GM21528 (cell line): ENCODE data around the gene FBXW8.

Experiments used
- ATAC-seq: cut with Tn5 transposase; IDR thresholded peaks from one replicate; pipeline ENCODE4 v1.9.1; 2021; ENCODE audit warnings: mild to moderate bottlenecking, moderate library complexity; ENCODE audit not compliant: unreplicated experiment, low FRiP score

FBXW8 gene

GRCh38 chr12:117069101-117069797 is 158.5 kb downstream of the FBXW8 start:
- no peak for ATAC-seq

DNA sequence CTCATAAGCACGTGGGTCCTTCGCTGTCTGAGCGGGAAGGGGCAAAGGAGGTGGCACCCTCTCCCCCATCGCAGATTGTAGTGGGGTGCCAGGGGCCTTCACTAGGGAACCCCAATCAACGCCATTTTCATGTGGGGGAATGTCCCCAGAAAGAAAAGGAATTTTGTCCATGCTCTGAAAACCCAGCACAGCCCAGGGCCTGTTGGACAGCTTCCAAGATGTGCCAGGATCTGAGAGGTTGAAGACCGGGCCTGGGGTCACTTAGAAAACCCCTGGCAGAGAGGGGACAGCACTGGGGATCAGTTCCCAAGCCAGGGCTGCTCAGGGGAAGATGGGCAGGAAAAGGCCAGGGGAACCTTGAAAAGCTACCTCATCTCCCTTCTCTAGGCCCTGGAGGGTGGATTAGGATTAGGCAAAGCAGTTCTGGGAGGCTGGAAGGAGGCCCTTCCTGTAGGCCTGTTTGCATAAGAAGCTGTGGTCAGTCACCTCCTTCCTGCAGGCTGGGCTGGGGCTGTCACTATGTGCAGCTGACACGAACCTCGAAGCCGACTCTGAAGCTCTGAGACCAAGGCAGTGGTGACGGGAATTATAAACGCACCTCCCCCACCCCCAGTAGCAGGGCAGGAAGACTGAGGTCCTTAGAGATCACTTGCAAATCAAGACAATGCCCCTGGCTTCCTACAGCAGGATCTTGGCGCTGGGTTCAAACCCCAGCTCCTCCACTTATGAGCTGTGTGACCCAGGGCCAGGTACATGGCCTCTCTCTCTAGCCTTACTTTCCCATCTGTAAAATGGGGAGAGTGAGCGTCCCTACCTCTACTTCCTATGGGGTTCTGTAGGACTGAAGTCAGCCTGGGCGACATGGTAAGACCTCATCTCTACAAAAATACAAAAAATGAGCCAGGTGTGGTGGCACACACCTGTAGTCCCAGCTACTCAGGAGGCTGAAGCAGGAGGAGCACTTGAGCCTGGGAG is 159.5 kb downstream of the FBXW8 start:
- no peak for ATAC-seq

- ATAC-seq = no peak
These were observed 160.3 kb downstream of the FBXW8 start for GRCh38 chr12:117071009-117071408.

- ATAC-seq = no peak
These were observed 161.4 kb downstream of the FBXW8 start for GRCh38 chr12:117072106-117072505.

DNA sequence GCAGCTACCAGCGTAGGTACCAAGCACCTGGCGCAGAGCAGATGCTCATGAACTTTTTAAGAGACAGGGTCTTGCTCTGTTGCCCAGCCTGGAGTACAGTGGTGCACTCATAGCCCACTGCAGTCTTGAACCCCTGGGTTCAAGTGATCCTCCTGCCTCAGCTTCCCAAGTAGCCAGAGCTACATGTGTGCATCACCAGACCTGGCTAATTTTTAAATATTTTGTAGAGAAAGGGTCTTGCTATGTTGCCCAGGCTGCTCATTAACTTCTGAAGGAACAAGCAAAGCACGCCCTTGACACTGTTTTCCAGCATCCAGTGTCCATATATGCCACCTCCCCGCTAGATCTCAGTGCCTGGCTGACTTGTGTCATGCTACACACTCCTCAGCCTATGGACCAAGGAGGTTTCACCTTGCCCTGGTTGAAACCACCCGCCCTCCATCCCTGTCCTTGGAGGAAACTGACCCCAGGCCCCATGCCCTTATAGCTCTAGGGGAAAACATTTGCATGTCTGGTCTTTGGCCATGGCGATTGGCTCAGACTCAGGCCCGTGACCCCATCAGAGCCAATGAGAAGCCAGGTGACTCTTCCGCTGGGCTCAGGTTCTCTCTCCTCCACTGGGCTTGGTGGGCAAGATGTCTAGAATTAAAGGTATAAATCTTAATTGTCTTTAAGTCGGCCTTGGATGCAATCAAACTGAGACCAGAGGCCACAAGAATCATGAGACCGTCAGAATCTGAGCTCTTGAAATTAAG is 162.2 kb downstream of the FBXW8 start:
- ATAC-seq = no peak

DNA sequence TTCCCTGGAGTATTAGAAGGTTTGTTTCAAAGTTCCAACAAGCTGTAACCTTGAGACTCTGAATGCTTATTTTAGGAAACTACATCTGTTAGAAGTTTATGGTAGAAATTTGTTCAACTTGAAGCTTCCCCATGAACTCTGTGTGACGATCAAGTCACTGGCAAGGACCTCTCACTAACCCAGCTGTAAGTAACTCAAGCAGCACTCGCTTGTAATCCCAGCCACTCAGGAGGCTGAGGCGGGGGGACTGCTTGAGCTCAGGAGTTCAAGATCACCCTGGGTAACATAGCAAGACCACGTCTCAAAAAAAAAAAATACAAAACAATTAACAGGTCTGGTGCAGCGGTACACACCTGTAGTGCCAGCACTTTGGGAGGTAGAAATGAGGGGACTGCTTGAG is 162.9 kb downstream of the FBXW8 start:
- no peak for ATAC-seq

DNA sequence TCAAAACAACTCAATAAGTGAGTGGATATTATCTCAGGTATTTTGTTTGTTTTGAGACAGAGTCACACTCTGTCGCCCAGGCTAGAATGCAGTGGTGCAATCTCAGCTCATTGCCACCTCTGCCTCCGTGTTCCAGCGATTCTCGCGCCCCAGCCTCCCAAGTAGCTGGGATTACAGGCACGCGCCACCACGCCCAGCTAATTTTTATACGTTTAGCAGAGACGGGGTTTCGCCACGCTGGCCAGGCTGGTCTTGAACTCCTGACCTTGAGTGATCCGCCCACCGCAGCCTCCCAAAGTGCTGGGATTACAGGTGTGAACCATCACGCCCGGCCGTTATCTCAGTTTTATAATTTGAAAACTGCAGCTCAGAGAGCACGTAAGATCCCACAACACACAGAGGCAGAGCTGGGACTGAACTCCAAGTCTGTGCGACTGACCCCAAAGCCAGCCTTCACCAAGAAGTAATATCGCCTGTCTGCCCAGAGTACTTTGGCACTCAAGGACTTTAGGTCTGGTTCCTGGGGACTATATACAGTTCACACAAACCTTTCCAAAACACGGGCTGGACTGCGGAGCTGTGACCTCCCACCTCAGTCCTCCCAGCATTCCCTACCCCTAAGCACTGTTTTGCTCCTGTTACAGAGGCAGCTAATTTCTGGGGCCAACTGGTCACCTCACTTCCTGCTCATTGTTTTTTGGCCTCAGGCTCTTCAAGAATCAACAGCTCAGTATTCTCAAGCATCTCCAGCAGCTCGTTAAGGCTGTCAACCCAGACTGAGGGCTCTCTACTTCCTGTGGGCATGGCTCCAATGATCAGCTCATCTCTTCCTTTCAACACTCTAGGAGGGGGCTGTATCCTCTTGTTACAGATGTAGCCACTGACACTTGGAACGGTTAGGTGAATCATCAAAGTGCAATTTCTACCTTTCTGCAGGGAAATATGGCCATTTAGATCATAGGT is 165.9 kb downstream of the FBXW8 start:
- ATAC-seq = no peak

- ATAC-seq = no peak
These were observed 168.7 kb downstream of the FBXW8 start for GRCh38 chr12:117079487-117079886.

- no peak for ATAC-seq
These were observed 170.0 kb downstream of the FBXW8 start for GRCh38 chr12:117080661-117081144.
